Effector memory CD8-positive, alpha-beta T cell (primary cell): ENCODE measurements around the gene TULP1.

Source experiments
- ATAC-seq: fragments of 150-1000 bp; cut with Tn5 transposase; replicated peaks from 2 replicates; pipeline ENCODE4 v1.10.0; 2021; ENCODE audit warnings: mild to moderate bottlenecking, moderate library complexity
- DNase-seq, 3 experiments: peaks; one replicate each; pipeline ENCODE4 v3.0.0; 2021
- H3K27ac Mint-ChIP-seq, 2 donors: one replicate each; pipeline ENCODE4 v1.8.0; 2022; ENCODE audit warnings: mild to moderate bottlenecking in 2 of 2, mixed read lengths in 2 of 2, moderate library complexity in 2 of 2
- H3K27me3 Mint-ChIP-seq, 2 donors: one replicate each; pipeline ENCODE4 v1.8.0; 2022; ENCODE audit warnings: mixed read lengths in 2 of 2
- H3K36me3 Mint-ChIP-seq: one replicate; pipeline ENCODE4 v1.8.0; 2022; ENCODE audit warnings: mild to moderate bottlenecking, moderate library complexity, mixed read lengths; ENCODE audit not compliant: insufficient read depth
- H3K4me1 Mint-ChIP-seq, 2 donors: one replicate each; pipeline ENCODE4 v1.8.0; 2022; ENCODE audit warnings: low read depth in 2 of 2, mixed read lengths in 2 of 2
- H3K4me3 Mint-ChIP-seq, 2 donors: one replicate each; pipeline ENCODE4 v1.8.0; 2022; ENCODE audit warnings: mild to moderate bottlenecking in 2 of 2, mixed read lengths in 2 of 2, moderate library complexity in 2 of 2
- H3K9me3 Mint-ChIP-seq, 2 donors: one replicate each; pipeline ENCODE4 v1.8.0; 2022; ENCODE audit warnings: mixed read lengths in 2 of 2

TULP1 gene

GRCh38 chr6:35469751-35470662 is 42.7 kb downstream of the TULP1 start:
- Mint-ChIP-seq H3K36me3 (peaks cover 70% of the 10 kb centered on the region), H3K27ac (peak overlapping the region; percentile 97 to 99), H3K4me1 (peaks cover 31 to 35% of the 10 kb centered on the region in 2 donors), H3K4me3 (peak overlapping the region; percentile 97 to 98), H3K9me3 (no peaks in the 10 kb centered on the region), H3K27me3 (no peaks in the 10 kb centered on the region)
- DNase-seq (no peak), ATAC-seq (no peak)

- Mint-ChIP-seq H3K4me1 (peaks cover 31% of the 10 kb centered on the region in 2 donors), H3K27me3 (no peaks in the 10 kb centered on the region), H3K36me3 (peaks cover 65% of the 10 kb centered on the region), H3K9me3 (no peaks in the 10 kb centered on the region), H3K4me3 (peak overlapping the region; percentile 97 to 98), H3K27ac (peak overlapping the region; percentile 97 to 99)
- DNase-seq (no peak), ATAC-seq (no peak)
Observed at GRCh38 chr6:35468980-35469750, 43.5 kb downstream of the TULP1 start.

GRCh38 chr6:35468181-35468979 is 44.3 kb downstream of the TULP1 start, which contains the start of gene RPL10A:
Gene RPL10A (plus strand): TSS chr6:35468401. CDS start chr6:35468435, 34 bp downstream.
- Mint-ChIP-seq H3K4me3 (peak within 1 kb of the TSS; percentile 97 to 98), H3K4me1 (peaks cover 31% of the 10 kb centered on the region in 2 donors)

GRCh38 chr6:35465646-35466045 is 47.0 kb downstream of the TULP1 start:
- DNase-seq (no peak), ATAC-seq (no peak)
- H3K4me3 Mint-ChIP-seq: no peak overlapping the region
- H3K36me3 Mint-ChIP-seq: peaks cover 44% of the 10 kb centered on the region
- H3K9me3 Mint-ChIP-seq: no peaks in the 10 kb centered on the region
- no peaks in the 10 kb centered on the region for H3K27me3 Mint-ChIP-seq
- no peak overlapping the region for H3K27ac Mint-ChIP-seq
- peaks cover 26 to 28% of the 10 kb centered on the region in 2 donors for H3K4me1 Mint-ChIP-seq

More at GRCh38 chr6:35468181-35468979, 44.3 kb downstream of the TULP1 start, which contains the start of gene RPL10A:
- ATAC-seq (peak; percentile 86), DNase-seq (peak; percentile 93)
- peak within 1 kb of the TSS; percentile 97 to 99 for H3K27ac Mint-ChIP-seq
- H3K9me3 Mint-ChIP-seq: no peaks in the 10 kb centered on the region
- H3K27me3 Mint-ChIP-seq: no peaks in the 10 kb centered on the region
- peaks cover 59% of the 10 kb centered on the region for H3K36me3 Mint-ChIP-seq

- ATAC-seq: no peak
- peaks cover 5 to 8% of the 10 kb centered on the region in 2 donors for H3K4me1 Mint-ChIP-seq
- H3K4me3 Mint-ChIP-seq: no peak overlapping the region
- DNase-seq: no peak
- H3K9me3 Mint-ChIP-seq: no peaks in the 10 kb centered on the region
- H3K27me3 Mint-ChIP-seq: no peaks in the 10 kb centered on the region
- peaks cover 26% of the 10 kb centered on the region for H3K36me3 Mint-ChIP-seq
- no peak overlapping the region for H3K27ac Mint-ChIP-seq
Observed at GRCh38 chr6:35463292-35463691, 49.4 kb downstream of the TULP1 start.

- no peaks in the 10 kb centered on the region for H3K4me1 Mint-ChIP-seq
- no peaks in the 10 kb centered on the region for H3K27me3 Mint-ChIP-seq
- H3K9me3 Mint-ChIP-seq: no peaks in the 10 kb centered on the region
- DNase-seq: no peak
- H3K36me3 Mint-ChIP-seq: peaks cover 20% of the 10 kb centered on the region
- no peak overlapping the region for H3K27ac Mint-ChIP-seq
- no peak for ATAC-seq
- H3K4me3 Mint-ChIP-seq: no peak overlapping the region
Observed at GRCh38 chr6:35461270-35461669, 51.4 kb downstream of the TULP1 start.

- H3K27me3 Mint-ChIP-seq: no peaks in the 10 kb centered on the region
- H3K27ac Mint-ChIP-seq: peak overlapping the region in 1 of 2 donors; percentile 78
- H3K36me3 Mint-ChIP-seq: peaks cover 22% of the 10 kb centered on the region
Observed at GRCh38 chr6:35457907-35458306, 54.8 kb downstream of the TULP1 start.

GRCh38 chr6:35454391-35455110 is 58.1 kb downstream of the TULP1 start:
- Mint-ChIP-seq H3K4me1 (peaks cover 25 to 26% of the 10 kb centered on the region in 2 donors), H3K27me3 (no peaks in the 10 kb centered on the region), H3K9me3 (no peaks in the 10 kb centered on the region), H3K27ac (no peak overlapping the region), H3K36me3 (peaks cover 7% of the 10 kb centered on the region), H3K4me3 (peak overlapping the region in 1 of 2 donors; percentile 54)
- ATAC-seq (no peak), DNase-seq (no peak)

More at GRCh38 chr6:35457907-35458306, 54.8 kb downstream of the TULP1 start:
- Mint-ChIP-seq H3K9me3 (no peaks in the 10 kb centered on the region), H3K4me1 (peaks cover 13 to 14% of the 10 kb centered on the region in 2 donors), H3K4me3 (no peak overlapping the region)
- DNase-seq: no peak
- no peak for ATAC-seq

- Mint-ChIP-seq H3K4me3 (peak overlapping the region; percentile 83 to 86), H3K27ac (no peak overlapping the region), H3K4me1 (peaks cover 27 to 30% of the 10 kb centered on the region in 2 donors), H3K27me3 (no peaks in the 10 kb centered on the region), H3K9me3 (no peaks in the 10 kb centered on the region), H3K36me3 (peaks cover 7% of the 10 kb centered on the region)
- DNase-seq (no peak), ATAC-seq (no peak)
Observed at GRCh38 chr6:35453236-35453635, 59.5 kb downstream of the TULP1 start.

- H3K9me3 Mint-ChIP-seq: no peaks in the 10 kb centered on the region
- H3K36me3 Mint-ChIP-seq: peaks cover 4% of the 10 kb centered on the region
- H3K4me3 Mint-ChIP-seq: peak within 1 kb of the TSS; percentile 83 to 86
- no peaks in the 10 kb centered on the region for H3K27me3 Mint-ChIP-seq
- peaks cover 27 to 30% of the 10 kb centered on the region in 2 donors for H3K4me1 Mint-ChIP-seq
- peak; percentile 84 to 88 (median 87) for DNase-seq
- H3K27ac Mint-ChIP-seq: peak within 1 kb of the TSS; percentile 60 to 65
- peak; percentile 78 for ATAC-seq
Observed at GRCh38 chr6:35452183-35453090, 60.3 kb downstream of the TULP1 start, which contains the start of gene FANCE. Gene FANCE (plus strand): TSS chr6:35452338. CDS start chr6:35452546, 208 bp downstream.

- H3K4me1 Mint-ChIP-seq: peaks cover 27 to 30% of the 10 kb centered on the region in 2 donors
- H3K36me3 Mint-ChIP-seq: peaks cover 4% of the 10 kb centered on the region
- ATAC-seq (peak; percentile 36), DNase-seq (no peak)
- H3K27ac Mint-ChIP-seq: peak overlapping the region; percentile 60 to 65
- H3K4me3 Mint-ChIP-seq: peak overlapping the region; percentile 83 to 86
- no peaks in the 10 kb centered on the region for H3K27me3 Mint-ChIP-seq
- H3K9me3 Mint-ChIP-seq: no peaks in the 10 kb centered on the region
Observed at GRCh38 chr6:35451354-35452182, 61.1 kb downstream of the TULP1 start.
